H9 (cell line): Measurements from ENCODE around the gene ERMP1. TPM values are rescaled to one million over a fixed set of nuclear protein-coding genes. Genes with fewer than 3 reads are reported as not detected.

Experiments
- DNase-seq: peaks from one replicate; pipeline ENCODE4 v3.0.0-alpha.2; 2017
- H2AFZ ChIP-seq: one replicate; pipeline ENCODE4 v1.6.1; 2013; ENCODE audit warnings: mild to moderate bottlenecking, low read length, control low read depth, moderate library complexity
- H2AK5ac ChIP-seq: 2 replicates; pipeline ENCODE4 v1.6.1; 2013; ENCODE audit warnings: low read length, control low read depth, mixed read lengths; ENCODE audit not compliant: insufficient read length
- H2BK120ac ChIP-seq: one replicate; pipeline ENCODE4 v1.6.1; 2013; ENCODE audit warnings: low read depth, mild to moderate bottlenecking, low read length, control low read depth, inconsistent platforms; ENCODE audit not compliant: poor library complexity, severe bottlenecking
- H2BK12ac ChIP-seq: 2 replicates; pipeline ENCODE4 v1.6.1; 2013; ENCODE audit warnings: low read length, control low read depth, mixed read lengths, low read depth; ENCODE audit not compliant: insufficient read length
- H2BK15ac ChIP-seq: 2 replicates; pipeline ENCODE4 v1.6.1; 2013; ENCODE audit warnings: low read depth, low read length, control low read depth
- H2BK20ac ChIP-seq: one replicate; pipeline ENCODE4 v1.6.1; 2013; ENCODE audit warnings: low read depth, mild to moderate bottlenecking, low read length, control low read depth, inconsistent platforms; ENCODE audit not compliant: poor library complexity, severe bottlenecking
- H2BK5ac ChIP-seq: 2 replicates; pipeline ENCODE4 v1.6.1; 2013; ENCODE audit warnings: low read length, control low read depth, mixed read lengths; ENCODE audit not compliant: insufficient read length
- H3K14ac ChIP-seq: 2 replicates; pipeline ENCODE4 v1.6.1; 2013; ENCODE audit warnings: low read length, control low read depth; ENCODE audit not compliant: insufficient read depth
- H3K18ac ChIP-seq: 2 replicates; pipeline ENCODE4 v1.6.1; 2013; ENCODE audit warnings: low read depth, mild to moderate bottlenecking, mixed read lengths, low read length, control low read depth; ENCODE audit not compliant: insufficient read length
- H3K23ac ChIP-seq: 2 replicates; pipeline ENCODE4 v1.6.1; 2013; ENCODE audit warnings: low read length, control low read depth, mixed read lengths, low read depth; ENCODE audit not compliant: insufficient read length
- H3K23me2 ChIP-seq: 2 replicates; pipeline ENCODE4 v1.6.1; 2013; ENCODE audit warnings: low read depth, mild to moderate bottlenecking, mixed read lengths, low read length, control low read depth; ENCODE audit not compliant: insufficient read length, poor library complexity, severe bottlenecking
- H3K27ac ChIP-seq: 2 replicates; pipeline ENCODE4 v1.5.1; 2013; ENCODE audit warnings: low read length, control low read depth, mixed read lengths, low read depth; ENCODE audit not compliant: insufficient read length
- H3K27me3 ChIP-seq: 2 replicates; pipeline ENCODE4 v1.6.1; 2013; ENCODE audit warnings: low read length, control low read depth, inconsistent platforms; ENCODE audit not compliant: insufficient read depth
- H3K4ac ChIP-seq: 2 replicates; pipeline ENCODE4 v1.6.1; 2013; ENCODE audit warnings: low read depth, mild to moderate bottlenecking, control low read depth, inconsistent platforms, low read length, moderate library complexity
- H3K4me1 ChIP-seq: 2 replicates; pipeline ENCODE4 v1.6.1; 2013; ENCODE audit warnings: low read length, control low read depth, inconsistent platforms; ENCODE audit not compliant: insufficient read depth
- H3K4me2 ChIP-seq: 2 replicates; pipeline ENCODE4 v1.6.1; 2013; ENCODE audit warnings: low read length, control low read depth, mixed read lengths; ENCODE audit not compliant: insufficient read length, insufficient read depth
- H3K56ac ChIP-seq: 2 replicates; pipeline ENCODE4 v1.6.1; 2013; ENCODE audit warnings: low read depth, mild to moderate bottlenecking, mixed read lengths, low read length, control low read depth; ENCODE audit not compliant: insufficient read length
- H3K79me1 ChIP-seq: 2 replicates; pipeline ENCODE4 v1.6.1; 2013; ENCODE audit warnings: low read depth, mild to moderate bottlenecking, moderate library complexity, low read length, control low read depth, inconsistent platforms; ENCODE audit not compliant: insufficient read depth, poor library complexity, severe bottlenecking
- H3K79me2 ChIP-seq: 2 replicates; pipeline ENCODE4 v1.6.1; 2013; ENCODE audit warnings: low read length, control low read depth, inconsistent platforms; ENCODE audit not compliant: insufficient read depth
- H3K9ac ChIP-seq: 2 replicates; pipeline ENCODE4 v1.6.1; 2013; ENCODE audit warnings: low read length, control low read depth, mixed read lengths; ENCODE audit not compliant: insufficient read length; ENCODE audit errors: extremely low read depth
- H3K9me3 ChIP-seq: one replicate; pipeline ENCODE4 v1.6.1; 2013; ENCODE audit warnings: low read depth, low read length, inconsistent platforms; ENCODE audit not compliant: control insufficient read depth
- H3T11ph ChIP-seq: one replicate; pipeline ENCODE4 v1.6.1; 2013; ENCODE audit warnings: mild to moderate bottlenecking, low read length, control low read depth, inconsistent platforms
- H4K20me1 ChIP-seq: one replicate; pipeline ENCODE4 v1.6.1; 2013; ENCODE audit not compliant: control insufficient read depth, insufficient read length, insufficient read depth
- H4K5ac ChIP-seq: 2 replicates; pipeline ENCODE4 v1.6.1; 2013; ENCODE audit warnings: low read depth, mild to moderate bottlenecking, mixed read lengths, low read length, control low read depth; ENCODE audit not compliant: insufficient read length
- H4K8ac ChIP-seq: replicated peaks from 2 replicates; pipeline ENCODE4 v1.6.1; 2013; ENCODE audit warnings: low read length, control low read depth, mixed read lengths, low read depth; ENCODE audit not compliant: insufficient read length
- H4K91ac ChIP-seq: 2 replicates; pipeline ENCODE4 v1.6.1; 2013; ENCODE audit warnings: low read depth, mild to moderate bottlenecking, moderate library complexity, mixed read lengths, low read length, control low read depth; ENCODE audit not compliant: insufficient read length
- H3K27ac Mint-ChIP-seq, 3 experiments: 2 replicates in 2 of 3; 3 replicates in 1 of 3; pipeline ENCODE4 v1.8.0; 2020 to 2021; ENCODE audit warnings: mixed read lengths in 3 of 3, mild to moderate bottlenecking in 1 of 3, moderate library complexity in 1 of 3
- H3K27me3 Mint-ChIP-seq: 2 replicates; pipeline ENCODE4 v1.8.0; 2021; ENCODE audit warnings: low read depth, mild to moderate bottlenecking, moderate library complexity, mixed read lengths
- H3K36me3 Mint-ChIP-seq, 3 experiments: 2 replicates in 2 of 3; 3 replicates in 1 of 3; pipeline ENCODE4 v1.8.0; 2020 to 2021; ENCODE audit warnings: low read depth in 3 of 3, mixed read lengths in 3 of 3; ENCODE audit not compliant: insufficient read depth in 1 of 3
- H3K4me1 Mint-ChIP-seq, 2 experiments: 2 replicates each; pipeline ENCODE4 v1.8.0; 2020; ENCODE audit warnings: mixed read lengths in 2 of 2
- H3K4me3 Mint-ChIP-seq, 2 experiments: 2 replicates in 1 of 2; 3 replicates in 1 of 2; pipeline ENCODE4 v1.8.0; 2020 to 2021; ENCODE audit warnings: mild to moderate bottlenecking in 2 of 2, mixed read lengths in 2 of 2, moderate library complexity in 1 of 2
- H3K9me3 Mint-ChIP-seq, 2 experiments: 2 replicates in 1 of 2; 3 replicates in 1 of 2; pipeline ENCODE4 v1.8.0; 2020; ENCODE audit warnings: mild to moderate bottlenecking in 2 of 2, mixed read lengths in 2 of 2, moderate library complexity in 1 of 2
- WGBS: extraction: QIAGEN DNeasy Blood & Tissue Kit; methylation state at CpG from one replicate; pipeline ENCODE4 v1.1.7; 2013; ENCODE audit warnings: missing lambda C conversion rate, low lambda C conversion rate, mixed read lengths; ENCODE audit not compliant: insufficient read length; ENCODE audit errors: extremely low coverage; 5-methylcytosine and 5-hydroxymethylcytosine counted together
- total RNA-seq: library from RNA; stranded (reverse); gene quantifications from 2 replicates; pipeline ENCODE4 v1.2.1, GENCODE V29; 2021
- TF ChIP-seq, protein P1 (sequence below): fragments of 200-600 bp; sonication (generic); conservative IDR thresholded peaks from 3 replicates; pipeline ENCODE4 v1.8.0; 2021; ENCODE audit warnings: antibody characterized with exemption, mild to moderate bottlenecking

ERMP1 gene
- total RNA-seq, 1 experiment from 2014 or later = 20.2 TPM

DNA sequence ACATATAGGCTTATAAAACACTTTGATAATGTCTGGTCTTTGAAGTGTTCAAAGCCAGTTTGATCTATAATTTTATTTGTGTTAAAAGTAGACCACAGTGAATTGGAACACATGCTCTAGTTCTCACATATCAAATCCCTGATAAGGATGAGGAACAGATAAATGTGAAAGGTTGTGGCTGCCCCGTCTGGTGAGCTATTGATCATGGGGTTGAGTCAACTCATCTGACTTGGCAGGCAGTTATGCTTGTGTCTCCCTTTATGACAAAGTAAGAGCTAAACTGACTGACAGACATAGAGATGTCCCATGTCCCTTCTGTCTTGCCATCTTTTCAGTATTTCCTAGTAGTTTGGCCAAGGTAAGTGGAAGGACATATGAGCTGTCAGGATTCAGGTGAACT, 2.9 kb upstream of the ERMP1 start:
- no peak overlapping the region for H4K8ac ChIP-seq
- H2AK5ac ChIP-seq = no peak overlapping the region
- no peak overlapping the region for H4K91ac ChIP-seq
- no peaks in the 10 kb centered on the region for H3K27me3 ChIP-seq
- no peak overlapping the region for H3K27ac Mint-ChIP-seq
- H3K23ac ChIP-seq = no peak overlapping the region
- no peak overlapping the region for H3K56ac ChIP-seq
- no peak overlapping the region for H2BK12ac ChIP-seq
- WGBS = no CpG with 5 or more reads among the region's 1 CpG
- H3K9ac ChIP-seq = no peak overlapping the region
- no peak for DNase-seq
- H3K14ac ChIP-seq = no peak overlapping the region
- H3K4me3 Mint-ChIP-seq = no peak overlapping the region
- peaks cover 33 to 38% of the 10 kb centered on the region in 2 experiments for H3K4me1 Mint-ChIP-seq
- no peak overlapping the region for H2BK5ac ChIP-seq
- TF ChIP-seq, protein P1, sequence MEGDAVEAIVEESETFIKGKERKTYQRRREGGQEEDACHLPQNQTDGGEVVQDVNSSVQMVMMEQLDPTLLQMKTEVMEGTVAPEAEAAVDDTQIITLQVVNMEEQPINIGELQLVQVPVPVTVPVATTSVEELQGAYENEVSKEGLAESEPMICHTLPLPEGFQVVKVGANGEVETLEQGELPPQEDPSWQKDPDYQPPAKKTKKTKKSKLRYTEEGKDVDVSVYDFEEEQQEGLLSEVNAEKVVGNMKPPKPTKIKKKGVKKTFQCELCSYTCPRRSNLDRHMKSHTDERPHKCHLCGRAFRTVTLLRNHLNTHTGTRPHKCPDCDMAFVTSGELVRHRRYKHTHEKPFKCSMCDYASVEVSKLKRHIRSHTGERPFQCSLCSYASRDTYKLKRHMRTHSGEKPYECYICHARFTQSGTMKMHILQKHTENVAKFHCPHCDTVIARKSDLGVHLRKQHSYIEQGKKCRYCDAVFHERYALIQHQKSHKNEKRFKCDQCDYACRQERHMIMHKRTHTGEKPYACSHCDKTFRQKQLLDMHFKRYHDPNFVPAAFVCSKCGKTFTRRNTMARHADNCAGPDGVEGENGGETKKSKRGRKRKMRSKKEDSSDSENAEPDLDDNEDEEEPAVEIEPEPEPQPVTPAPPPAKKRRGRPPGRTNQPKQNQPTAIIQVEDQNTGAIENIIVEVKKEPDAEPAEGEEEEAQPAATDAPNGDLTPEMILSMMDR = no peak
- H2AFZ ChIP-seq = no peak overlapping the region
- H3K4me1 ChIP-seq = no peaks in the 10 kb centered on the region; the same call in 1 of the 2 replicates
- H3T11ph ChIP-seq = no peak overlapping the region
- no peak overlapping the region for H3K27ac ChIP-seq
- no peaks in the 10 kb centered on the region for H3K9me3 Mint-ChIP-seq
- no peak overlapping the region for H2BK20ac ChIP-seq
- H3K4ac ChIP-seq = no peak overlapping the region
- H4K20me1 ChIP-seq = no peaks in the 10 kb centered on the region
- H3K23me2 ChIP-seq = peaks cover 6% of the 10 kb centered on the region
- H2BK15ac ChIP-seq = no peak overlapping the region
- H4K5ac ChIP-seq = no peak overlapping the region
- H3K79me1 ChIP-seq = no peaks in the 10 kb centered on the region
- H3K36me3 Mint-ChIP-seq = no peaks in the 10 kb centered on the region
- H3K27me3 Mint-ChIP-seq = peaks cover 11% of the 10 kb centered on the region
- H3K9me3 ChIP-seq = no peaks in the 10 kb centered on the region
- H3K18ac ChIP-seq = no peak overlapping the region
- H3K4me2 ChIP-seq = no peak overlapping the region
- no peaks in the 10 kb centered on the region for H3K79me2 ChIP-seq
- no peak overlapping the region for H2BK120ac ChIP-seq
